Muscle of back (tissue), 11 donors: ENCODE measurements around the gene SNRPA1. TPM values are rescaled to one million over a fixed set of nuclear protein-coding genes. Genes with fewer than 3 reads are reported as not detected.

Source experiments
- DNase-seq, 3 donors: peaks; one replicate each; pipeline versions ENCODE4 v3.0.0 to v3.0.0-alpha.2; 2013
- polyA plus RNA-seq, 10 donors: library from polyadenylated mRNA; unstranded; fragments of 120-200 nt; gene quantifications; one replicate each; pipeline ENCODE4 v1.2.1, GENCODE V29; 2013; ENCODE audit not compliant: insufficient read length in 10 of 10

SNRPA1 gene
- polyA plus RNA-seq, 10 donors, result 31.8 to 56.4 (median 36.4) TPM

GRCh38 chr15:101264911-101265641 is 30.0 kb downstream of the SNRPA1 start:
- DNase-seq, result peak in 1 of 3 donors; percentile 18

GRCh38 chr15:101264011-101264410 is 31.0 kb downstream of the SNRPA1 start:
- no peak for DNase-seq

- no peak for DNase-seq
Observed at GRCh38 chr15:101262551-101262950, 32.5 kb downstream of the SNRPA1 start.

GRCh38 chr15:101258238-101259144 is 36.6 kb downstream of the SNRPA1 start:
- DNase-seq, result peak; percentile 66 to 87 (median 82)

- DNase-seq, result no peak
Observed at GRCh38 chr15:101256757-101257156, 38.3 kb downstream of the SNRPA1 start.

- DNase-seq, result peak in 2 of 3 donors; percentile 56 to 87
Observed at GRCh38 chr15:101255615-101256241, 39.3 kb downstream of the SNRPA1 start.

- DNase-seq, result peak in 2 of 3 donors; percentile 36 to 57
Observed at GRCh38 chr15:101255051-101255395, 40.0 kb downstream of the SNRPA1 start.

GRCh38 chr15:101254157-101255050 is 40.6 kb downstream of the SNRPA1 start:
- no peak for DNase-seq

- no peak for DNase-seq
Observed at GRCh38 chr15:101252836-101253235, 42.2 kb downstream of the SNRPA1 start.

GRCh38 chr15:101251830-101252820 is 42.9 kb downstream of the SNRPA1 start, which contains the start of gene CHSY1:
CHSY1 (minus strand) TSS chr15:101252048; CDS start chr15:101251456, 592 bp downstream.
- peak; percentile 94 to 98 (median 97) for DNase-seq

GRCh38 chr15:101250873-101251829 is 43.9 kb downstream of the SNRPA1 start:
- peak in 1 of 3 donors; percentile 44 for DNase-seq

GRCh38 chr15:101250341-101250831 is 44.7 kb downstream of the SNRPA1 start:
- DNase-seq, result peak in 2 of 3 donors; percentile 64 to 66

GRCh38 chr15:101248274-101248673 is 46.8 kb downstream of the SNRPA1 start:
- DNase-seq, result no peak

- no peak for DNase-seq
Observed at GRCh38 chr15:101246824-101247745, 48.0 kb downstream of the SNRPA1 start.

- no peak for DNase-seq
Observed at GRCh38 chr15:101246391-101246790, 48.7 kb downstream of the SNRPA1 start.

GRCh38 chr15:101244889-101245668 is 50.0 kb downstream of the SNRPA1 start:
- no peak for DNase-seq
